Body of pancreas (tissue), 4 donors: ENCODE measurements around the gene RPL9. TPM values are rescaled to one million over a fixed set of nuclear protein-coding genes. Genes with fewer than 3 reads are reported as not detected.
A peak's percentile ranks its signal among the peaks of the same experiment; 100 is the strongest.
"Not testable (repeated sequence)": the region's sequence is repeated elsewhere in the genome, so short reads cannot be mapped to it uniquely, and the experiment has no call there.

Experiments used
- ATAC-seq: fragments of 150-250 bp; one replicate; pipeline ENCODE4 v1.9.1; 2016
- DNase-seq, 4 donors: peaks; one replicate each; pipeline ENCODE4 v3.0.0-alpha.2; 2019
- H3K27ac ChIP-seq, 4 donors: fragments of 200-600 bp; sonication (generic); 1 replicate in 3 of 4; 2 replicates in 1 of 4; pipeline versions ENCODE4 v1.5.1 to v1.6.1; 2016 to 2019; ENCODE audit warnings: mild to moderate bottlenecking in 1 of 4, mixed read lengths in 1 of 4, moderate library complexity in 1 of 4
- H3K27me3 ChIP-seq, 2 donors: fragments of 200-600 bp; sonication (generic); one replicate each; pipeline ENCODE4 v1.6.0; 2016; ENCODE audit warnings: mild to moderate bottlenecking in 1 of 2
- H3K36me3 ChIP-seq, 2 donors: fragments of 200-600 bp; sonication (generic); replicated peaks in 1 of 2; 2 replicates each; pipeline ENCODE4 v1.5.1; 2016; ENCODE audit warnings: low read depth in 2 of 2; ENCODE audit not compliant: insufficient read depth in 1 of 2
- H3K4me1 ChIP-seq: fragments of 200-600 bp; sonication (generic); one replicate; pipeline ENCODE4 v1.6.0; 2016
- H3K4me3 ChIP-seq, 2 donors: fragments of 200-600 bp; sonication (generic); 1 replicate in 1 of 2; 2 replicates in 1 of 2; pipeline ENCODE4 v1.5.1; 2016 to 2019
- H3K9me3 ChIP-seq, 3 donors: fragments of 200-600 bp; sonication (generic); 1 replicate in 2 of 3; 2 replicates in 1 of 3; pipeline ENCODE4 v1.5.1; 2016
- CTCF ChIP-seq, 7 experiments: fragments of 450-650 bp in 4 of 7; fragments of 200-600 bp in 3 of 7; sonication (generic) in 3 of 7; IDR thresholded peaks; one replicate each; pipeline ENCODE4 v1.5.1; 2016 to 2019; ENCODE audit warnings: antibody characterized with exemption in 7 of 7
- POLR2A ChIP-seq, 3 donors: fragments of 450-650 bp; IDR thresholded peaks; one replicate each; pipeline ENCODE4 v1.6.1; 2016; ENCODE audit warnings: antibody characterized with exemption in 3 of 3, mild to moderate bottlenecking in 2 of 3
- WGBS, 2 donors: methylation state at CpG; one replicate each; pipeline ENCODE4 v1.1.5; 2017; 5-methylcytosine and 5-hydroxymethylcytosine counted together
- intact Hi-C: fragments of 100-400 bp; cut with DNase I; formaldehyde crosslinking; loops from one replicate; pipeline ENCODE4 v1.15.1; 2023
- total RNA-seq, 2 donors: library from RNA; depleted of rRNA; stranded (reverse); fragments of >200 nt; gene quantifications; one replicate each; pipeline ENCODE4 v1.1.0, GENCODE V29; 2016

The RPL9 gene
- total RNA-seq, 2 donors from 2014 or later = 811 to 1,738 TPM

GRCh38 chr4:39426728-39427127, 32.0 kb downstream of the RPL9 start:
- Histone ChIP-seq H3K4me3 (no peak overlapping the region), H3K9me3 (no peaks in the 10 kb centered on the region), H3K36me3 (no peaks in the 10 kb centered on the region), H3K27me3 (no peaks in the 10 kb centered on the region), H3K27ac (peak overlapping the region in 2 of 4 donors; percentile 57 to 63), H3K4me1 (peaks cover 60% of the 10 kb centered on the region)
- TF ChIP-seq POLR2A (IDR thresholded peaks at IDR 0.05) (no peak), CTCF (IDR thresholded peaks at IDR 0.05) (no peak)
- DNase-seq (no peak), ATAC-seq (no peak)
- WGBS, 2 donors = 82 to 100% methylated on average over 1 of the region's 1 CpG
- intact Hi-C loops = no loop called here

- 14 to 20% methylated on average over 1 of the region's 1 CpG for WGBS, 2 donors
- H3K27me3 ChIP-seq, H3K9me3 ChIP-seq, ATAC-seq, H3K4me3 ChIP-seq, H3K36me3 ChIP-seq, intact Hi-C loops: not testable (repeated sequence)
- peak overlapping the region in 3 of 4 donors; percentile 18 to 63 (median 50) for H3K27ac ChIP-seq
- peaks cover 65% of the 10 kb centered on the region for H3K4me1 ChIP-seq
- peak in 1 of 4 donors; percentile 38 for DNase-seq
Measured at GRCh38 chr4:39425297-39425696, 33.4 kb downstream of the RPL9 start.

GRCh38 chr4:39422247-39422646, 36.5 kb downstream of the RPL9 start:
- 33 to 39% methylated on average over 3 of the region's 3 CpGs for WGBS, 2 donors
- peaks cover 62% of the 10 kb centered on the region for H3K4me1 ChIP-seq
- H3K9me3 ChIP-seq = no peaks in the 10 kb centered on the region
- H3K4me3 ChIP-seq = no peak overlapping the region
- H3K27me3 ChIP-seq = no peaks in the 10 kb centered on the region
- ATAC-seq = peak; percentile 54
- H3K27ac ChIP-seq = peak overlapping the region; percentile 18 to 51 (median 44)
- H3K36me3 ChIP-seq = no peaks in the 10 kb centered on the region
- DNase-seq = no peak
- intact Hi-C loops = no loop called here
- no peak for TF ChIP-seq CTCF (IDR thresholded peaks at IDR 0.05)
- no peak for TF ChIP-seq POLR2A (IDR thresholded peaks at IDR 0.05)

- ATAC-seq = peak; percentile 51
- TF ChIP-seq POLR2A (IDR thresholded peaks at IDR 0.05) = no peak
- TF ChIP-seq CTCF (IDR thresholded peaks at IDR 0.05) = no peak
- peak overlapping the region in 3 of 4 donors; percentile 33 to 70 (median 40) for H3K27ac ChIP-seq
Measured at GRCh38 chr4:39415678-39416283, 42.9 kb downstream of the RPL9 start.

GRCh38 chr4:39411561-39411960, 47.2 kb downstream of the RPL9 start:
- not testable (repeated sequence) for ATAC-seq

More at GRCh38 chr4:39415678-39416283, 42.9 kb downstream of the RPL9 start:
- DNase-seq = no peak
- WGBS, 2 donors = 25 to 35% methylated on average over 2 of the region's 2 CpGs
- intact Hi-C loops = no loop called here
- Histone ChIP-seq H3K36me3 (no peaks in the 10 kb centered on the region), H3K4me1 (peaks cover 71% of the 10 kb centered on the region), H3K27me3 (no peaks in the 10 kb centered on the region), H3K4me3 (no peak overlapping the region), H3K9me3 (no peaks in the 10 kb centered on the region)

GRCh38 chr4:39410415-39410814, 48.3 kb downstream of the RPL9 start:
- DNase-seq (no peak), ATAC-seq (peak; percentile 44)
- Histone ChIP-seq H3K4me1 (peaks cover 42% of the 10 kb centered on the region), H3K4me3 (peak overlapping the region in 1 of 2 donors; percentile 4), H3K36me3 (no peaks in the 10 kb centered on the region), H3K27me3 (no peaks in the 10 kb centered on the region), H3K27ac (peak overlapping the region; percentile 34 to 78 (median 70)), H3K9me3 (no peaks in the 10 kb centered on the region)
- WGBS, 2 donors = 17 to 24% methylated on average over 5 of the region's 5 CpGs
- intact Hi-C loops = no loop called here
- TF ChIP-seq CTCF (IDR thresholded peaks at IDR 0.05) (peak in 4 of 7 experiments; percentile 22 to 38 (median 34)), POLR2A (IDR thresholded peaks at IDR 0.05) (no peak)

More at GRCh38 chr4:39411561-39411960, 47.2 kb downstream of the RPL9 start:
- DNase-seq, H3K9me3 ChIP-seq, H3K36me3 ChIP-seq, H3K27me3 ChIP-seq, H3K4me3 ChIP-seq, intact Hi-C loops: not testable (repeated sequence)
- peaks cover 46% of the 10 kb centered on the region for H3K4me1 ChIP-seq
- WGBS, 2 donors = 84 to 88% methylated on average over 8 of the region's 8 CpGs
- peak overlapping the region in 3 of 4 donors; percentile 49 to 78 (median 73) for H3K27ac ChIP-seq
